Right lobe of liver (tissue), 4 donors: Measurements from ENCODE around the gene LILRB1.

Experiments
- CTCF ChIP-seq, 4 donors: fragments of 200-600 bp in 3 of 4; fragments of 450-650 bp in 1 of 4; IDR thresholded peaks; one replicate each; pipeline versions ENCODE4 v1.5.1 to v1.8.0; 2016 to 2022; ENCODE audit warnings: antibody characterized with exemption in 4 of 4, mild to moderate bottlenecking in 2 of 4
- POLR2A ChIP-seq: fragments of 450-650 bp; IDR thresholded peaks from one replicate; pipeline ENCODE4 v1.6.1; 2017; ENCODE audit warnings: antibody characterized with exemption, mild to moderate bottlenecking
- donor health status: DM: no; HTN: no; CAD: no.
- donor health status: DM: no; HTN: no; CAD: no.
- donor health status: DM: no; HTN: yes; CAD: no.

GRCh38 chr19:54616821-54617560, 13.3 kb upstream of the LILRB1 start:
- TF ChIP-seq CTCF (IDR thresholded peaks at IDR 0.05) (no peak), POLR2A (no peak)
